Tibial artery (tissue), 4 donors: Measurements from ENCODE around the gene SEMA4B.

ENCODE experiments used
- DNase-seq, 2 donors: peaks; one replicate each; pipeline ENCODE4 v3.0.0-alpha.2; 2019
- H3K27ac ChIP-seq, 2 donors: fragments of 200-600 bp; sonication (generic) in 1 of 2; 1 replicate in 1 of 2; 2 replicates in 1 of 2; pipeline ENCODE4 v1.5.1; 2018 to 2019; ENCODE audit warnings: mild to moderate bottlenecking in 1 of 2
- H3K27me3 ChIP-seq, 2 donors: fragments of 200-600 bp; sonication (generic) in 1 of 2; one replicate each; pipeline versions ENCODE4 v1.5.1 to v1.6.0; 2016 to 2019
- H3K36me3 ChIP-seq, 3 donors: fragments of 200-600 bp; sonication (generic) in 2 of 3; one replicate each; pipeline ENCODE4 v1.5.1; 2016 to 2019; ENCODE audit warnings: mild to moderate bottlenecking in 2 of 3
- H3K4me1 ChIP-seq, 4 donors: fragments of 200-600 bp; sonication (generic) in 2 of 4; 1 replicate in 3 of 4; 2 replicates in 1 of 4; pipeline ENCODE4 v1.5.1; 2016 to 2019
- H3K4me3 ChIP-seq, 2 donors: fragments of 200-600 bp; sonication (generic) in 1 of 2; 1 replicate in 1 of 2; 2 replicates in 1 of 2; pipeline ENCODE4 v1.5.1; 2018 to 2019; ENCODE audit warnings: mild to moderate bottlenecking in 2 of 2
- H3K9me3 ChIP-seq, 3 donors: fragments of 200-600 bp; sonication (generic) in 1 of 3; one replicate each; pipeline ENCODE4 v1.5.1; 2016 to 2019
- intact Hi-C: fragments of 100-400 bp; cut with DNase I; formaldehyde crosslinking; loops from one replicate; pipeline ENCODE4 v1.15.0; 2023; ENCODE audit warnings: low total_unique reads
- TF ChIP-seq, protein P1 (sequence below), 2 experiments: fragments of 200-600 bp in 1 of 2; fragments of 450-650 bp in 1 of 2; IDR thresholded peaks; one replicate each; pipeline ENCODE4 v1.5.1; 2017 to 2019; ENCODE audit warnings: antibody characterized with exemption in 2 of 2, mild to moderate bottlenecking in 1 of 2, moderate library complexity in 1 of 2

Gene SEMA4B

GRCh38 chr15:90177012-90177411 lies 24.1 kb upstream of the SEMA4B start:
- H3K4me3 ChIP-seq, result no peak overlapping the region
- no peaks in the 10 kb centered on the region for H3K36me3 ChIP-seq
- no peaks in the 10 kb centered on the region for H3K9me3 ChIP-seq
- peaks cover 0 to 28% (median 20%) of the 10 kb centered on the region in 4 donors for H3K4me1 ChIP-seq
- H3K27me3 ChIP-seq, result no peaks in the 10 kb centered on the region
- TF ChIP-seq, protein P1, sequence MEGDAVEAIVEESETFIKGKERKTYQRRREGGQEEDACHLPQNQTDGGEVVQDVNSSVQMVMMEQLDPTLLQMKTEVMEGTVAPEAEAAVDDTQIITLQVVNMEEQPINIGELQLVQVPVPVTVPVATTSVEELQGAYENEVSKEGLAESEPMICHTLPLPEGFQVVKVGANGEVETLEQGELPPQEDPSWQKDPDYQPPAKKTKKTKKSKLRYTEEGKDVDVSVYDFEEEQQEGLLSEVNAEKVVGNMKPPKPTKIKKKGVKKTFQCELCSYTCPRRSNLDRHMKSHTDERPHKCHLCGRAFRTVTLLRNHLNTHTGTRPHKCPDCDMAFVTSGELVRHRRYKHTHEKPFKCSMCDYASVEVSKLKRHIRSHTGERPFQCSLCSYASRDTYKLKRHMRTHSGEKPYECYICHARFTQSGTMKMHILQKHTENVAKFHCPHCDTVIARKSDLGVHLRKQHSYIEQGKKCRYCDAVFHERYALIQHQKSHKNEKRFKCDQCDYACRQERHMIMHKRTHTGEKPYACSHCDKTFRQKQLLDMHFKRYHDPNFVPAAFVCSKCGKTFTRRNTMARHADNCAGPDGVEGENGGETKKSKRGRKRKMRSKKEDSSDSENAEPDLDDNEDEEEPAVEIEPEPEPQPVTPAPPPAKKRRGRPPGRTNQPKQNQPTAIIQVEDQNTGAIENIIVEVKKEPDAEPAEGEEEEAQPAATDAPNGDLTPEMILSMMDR (IDR thresholded peaks at IDR 0.05), result no peak
- DNase-seq, result no peak
- intact Hi-C loops, result no loop called here
- H3K27ac ChIP-seq, result no peak overlapping the region

DNA sequence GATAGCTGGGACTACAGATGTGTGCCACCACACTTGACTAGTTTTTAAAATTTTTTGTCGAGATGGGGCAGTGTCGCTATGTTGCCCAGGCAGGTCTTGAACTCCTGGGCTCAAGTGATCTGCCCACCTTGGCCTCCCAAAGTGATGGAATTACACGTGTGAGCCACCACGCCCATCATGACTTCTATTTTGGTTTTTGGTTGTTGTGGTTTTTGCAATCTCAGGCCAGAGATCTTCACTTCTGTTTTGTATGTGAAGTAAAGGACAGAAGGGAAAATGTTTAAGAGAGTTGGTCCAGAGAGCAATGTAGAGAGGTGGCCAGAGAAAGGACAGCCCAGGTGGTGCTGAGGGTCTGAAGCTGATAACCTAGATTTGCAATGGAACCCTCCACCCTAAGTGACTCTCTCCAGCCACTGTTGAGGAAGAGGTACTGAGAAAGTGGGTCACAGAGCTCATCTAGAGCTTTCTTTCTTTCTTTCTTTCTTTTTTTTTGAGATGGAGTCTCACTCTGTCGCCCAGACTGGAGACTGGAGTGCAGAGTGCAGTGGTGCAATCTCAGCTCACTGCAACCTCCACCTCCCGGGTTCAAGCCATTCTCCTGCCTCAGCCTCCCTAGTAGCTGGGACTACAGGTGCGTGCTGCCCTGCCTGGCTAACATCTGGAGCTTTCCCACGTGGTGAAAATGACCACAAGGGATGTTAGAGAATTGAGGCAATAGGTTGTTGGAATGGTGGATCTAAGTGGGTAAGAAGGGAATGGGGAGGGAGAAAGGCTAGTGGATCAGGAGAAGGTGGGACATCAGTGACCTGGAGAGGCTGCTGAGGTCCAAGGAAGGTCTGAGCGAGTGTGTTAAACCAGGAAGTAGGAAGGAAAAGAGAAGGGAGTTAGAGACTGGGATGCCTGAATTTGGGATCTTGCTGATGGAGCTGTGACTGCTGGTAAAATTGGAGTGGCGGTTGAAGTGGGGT lies 22.4 kb upstream of the SEMA4B start:
- no peak overlapping the region for H3K27ac ChIP-seq
- no peaks in the 10 kb centered on the region for H3K9me3 ChIP-seq
- DNase-seq, result no peak
- no peaks in the 10 kb centered on the region for H3K36me3 ChIP-seq
- intact Hi-C loops, result no loop called here
- H3K4me1 ChIP-seq, result peaks cover 0 to 32% (median 21%) of the 10 kb centered on the region in 4 donors
- TF ChIP-seq, protein P1 (IDR thresholded peaks at IDR 0.05), result no peak
- no peaks in the 10 kb centered on the region for H3K27me3 ChIP-seq
- no peak overlapping the region for H3K4me3 ChIP-seq

GRCh38 chr15:90181776-90182175 lies 19.4 kb upstream of the SEMA4B start:
- intact Hi-C loops, result no loop called here
- H3K4me3 ChIP-seq, result no peak overlapping the region
- TF ChIP-seq, protein P1 (IDR thresholded peaks at IDR 0.05), result no peak
- no peaks in the 10 kb centered on the region for H3K36me3 ChIP-seq
- DNase-seq, result no peak
- H3K4me1 ChIP-seq, result peaks cover 0 to 29% (median 19%) of the 10 kb centered on the region in 4 donors
- no peaks in the 10 kb centered on the region for H3K9me3 ChIP-seq
- H3K27ac ChIP-seq, result peak overlapping the region in 1 of 2 donors; percentile 4
- H3K27me3 ChIP-seq, result no peaks in the 10 kb centered on the region

DNA sequence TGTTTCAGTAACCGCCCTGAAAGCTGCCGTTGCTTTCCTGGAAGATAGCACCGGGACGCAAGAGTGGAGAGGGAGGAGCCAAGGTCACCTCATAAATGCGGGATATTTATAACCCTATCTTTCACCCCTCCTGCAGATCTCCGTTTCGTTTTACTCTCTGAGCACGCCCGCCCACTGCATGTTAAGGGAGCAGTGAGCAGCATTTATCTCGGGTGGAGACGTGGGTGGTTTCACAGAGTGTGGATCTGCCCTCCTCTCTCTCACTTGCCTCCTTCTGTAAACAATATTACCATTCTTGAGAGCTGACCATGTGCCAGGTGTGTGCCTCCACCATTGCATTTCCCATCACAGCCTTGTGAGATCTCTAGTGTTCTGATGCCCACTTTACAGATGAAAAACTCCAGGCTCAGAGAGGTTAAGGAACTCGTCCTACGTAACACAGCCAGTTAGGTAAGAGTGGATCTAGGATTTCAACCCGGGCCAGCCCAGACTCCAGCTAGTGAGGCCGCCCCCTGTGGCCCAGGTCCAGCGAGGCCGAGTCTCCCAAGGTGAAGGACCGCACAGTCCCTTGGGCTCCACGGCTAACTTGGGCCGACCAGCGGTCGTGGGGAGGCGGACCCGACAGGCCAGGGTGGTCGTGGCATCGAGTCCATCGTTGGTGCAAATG lies 16.9 kb upstream of the SEMA4B start:
- Histone ChIP-seq H3K4me3 (peak overlapping the region; percentile 83 to 94), H3K4me1 (peaks cover 0 to 37% (median 22%) of the 10 kb centered on the region in 4 donors), H3K27me3 (no peaks in the 10 kb centered on the region), H3K36me3 (no peaks in the 10 kb centered on the region), H3K9me3 (no peaks in the 10 kb centered on the region), H3K27ac (peak overlapping the region; percentile 94 to 97)
- peak; percentile 89 to 95 for DNase-seq
- intact Hi-C loops, result no loop called here
- TF ChIP-seq, protein P1 (IDR thresholded peaks at IDR 0.05), result no peak

DNA sequence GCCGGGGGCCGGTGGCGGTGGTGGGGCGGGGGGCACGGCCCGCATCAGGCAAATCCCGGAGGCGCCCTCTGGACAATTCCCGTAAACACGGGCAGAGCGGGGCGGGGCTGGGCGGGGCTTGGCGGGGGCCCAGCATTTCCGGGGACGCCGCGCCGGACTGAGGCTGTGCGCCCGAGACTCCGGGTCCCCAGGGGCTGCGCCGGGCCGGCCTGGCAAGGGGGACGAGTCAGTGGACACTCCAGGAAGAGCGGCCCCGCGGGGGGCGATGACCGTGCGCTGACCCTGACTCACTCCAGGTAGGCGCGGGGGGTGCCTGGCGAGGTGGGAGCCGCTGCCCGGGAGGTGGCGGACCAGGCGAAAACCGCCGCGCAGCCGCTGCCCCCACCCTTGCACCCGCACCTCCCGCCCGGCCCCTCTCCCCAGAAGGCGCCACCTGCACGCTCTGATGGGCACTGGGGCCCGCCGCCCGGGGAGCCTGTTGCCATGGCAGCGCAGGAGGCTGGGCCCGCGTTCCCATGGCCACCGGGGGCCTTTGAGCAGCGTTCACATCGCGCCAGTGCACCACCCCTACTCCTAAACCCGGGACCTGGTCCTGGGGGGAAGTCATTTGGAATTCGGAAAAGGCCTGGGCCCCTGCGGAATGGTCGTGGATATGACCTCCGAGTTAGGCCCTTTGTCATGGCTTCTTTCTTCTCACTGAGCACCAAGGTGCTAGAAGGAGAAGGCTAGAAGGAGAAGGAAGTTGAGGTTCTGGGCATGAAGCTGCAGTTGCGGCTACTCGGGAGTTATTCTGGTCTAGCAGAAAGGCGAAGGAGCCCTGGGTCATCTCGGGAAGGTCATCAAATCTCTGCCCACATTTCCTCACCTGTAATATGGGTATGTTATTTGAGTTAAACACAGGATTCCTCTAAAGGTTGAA lies 16.1 kb upstream of the SEMA4B start:
- intact Hi-C loops, result no loop called here
- H3K9me3 ChIP-seq, result no peaks in the 10 kb centered on the region
- peak in 1 of 2 donors; percentile 89 for DNase-seq
- H3K27ac ChIP-seq, result peak overlapping the region; percentile 94 to 97
- TF ChIP-seq, protein P1 (IDR thresholded peaks at IDR 0.05), result no peak
- peak overlapping the region; percentile 83 to 94 for H3K4me3 ChIP-seq
- no peaks in the 10 kb centered on the region for H3K36me3 ChIP-seq
- no peaks in the 10 kb centered on the region for H3K27me3 ChIP-seq
- H3K4me1 ChIP-seq, result peaks cover 0 to 40% (median 22%) of the 10 kb centered on the region in 4 donors
